Pancreas (tissue), 10 donors: ENCODE results near the gene ADGRV1. TPM values are rescaled to one million over a fixed set of nuclear protein-coding genes. Genes with fewer than 3 reads are reported as not detected.

Experiments used
- ATAC-seq, 4 donors: fragments of 200-7000 bp; cut with Tn5 transposase; one replicate each; pipeline versions ENCODE4 v1.8.0 to v1.9.1; 2020; ENCODE audit warnings: mild to moderate bottlenecking in 4 of 4, moderate library complexity in 4 of 4
- DNase-seq, 6 donors: peaks; one replicate each; pipeline ENCODE4 v3.0.0-alpha.2; 2020
- FAIRE-seq: peaks from 2 replicates; lab custom pipeline; 2012; peaks lifted over from hg19 to GRCh38; lab: Jason Lieb, UNC
- H3K27ac ChIP-seq, 4 donors: fragments of 200-600 bp; sonication (generic); 1 replicate in 3 of 4; 2 replicates in 1 of 4; pipeline versions ENCODE4 v1.5.0 to v1.8.0; 2020
- H3K27me3 ChIP-seq, 4 donors: fragments of 200-600 bp; one replicate each; pipeline ENCODE4 v1.8.0; 2021
- H3K36me3 ChIP-seq, 3 donors: fragments of 200-600 bp; sonication (generic) in 1 of 3; one replicate each; pipeline versions ENCODE4 v1.5.0 to v1.8.0; 2020 to 2021
- H3K4me1 ChIP-seq, 3 donors: fragments of 200-600 bp; one replicate each; pipeline ENCODE4 v1.8.0; 2021
- H3K4me3 ChIP-seq, 4 donors: fragments of 200-600 bp; sonication (generic) in 2 of 4; one replicate each; pipeline versions ENCODE4 v1.5.0 to v1.8.0; 2020 to 2021
- H3K9me3 ChIP-seq, 4 donors: fragments of 200-600 bp; one replicate each; pipeline ENCODE4 v1.8.0; 2021
- WGBS, 2 donors: extraction: QIAGEN DNeasy Blood & Tissue Kit; methylation state at CpG; one replicate each; pipeline ENCODE4 v1.1.7; 2013; 5-methylcytosine and 5-hydroxymethylcytosine counted together
- intact Hi-C, 3 donors: fragments of 100-400 bp; cut with DNase I; formaldehyde crosslinking; loops; one replicate each; pipeline versions ENCODE4 v1.11.1 to v1.14.2; 2022
- polyA plus RNA-seq, 2 donors: library from polyadenylated mRNA; stranded (reverse); fragments of 200-250 nt; gene quantifications; one replicate each; pipeline ENCODE4 v1.2.3, GENCODE V29; 2013
- total RNA-seq, 6 donors: library from RNA; stranded (reverse); fragmentation: NEBNext Ultra II Directional in 4 of 6; extraction: Animal tissue kit (Norgen Biotek cat#: 25700) in 4 of 6; gene quantifications; one replicate each; pipeline versions ENCODE4 v1.2.1 to v1.2.4, GENCODE V29; 2021 to 2023
- TF ChIP-seq, protein P1 (sequence below), 4 donors: fragments of 200-600 bp; sonication (generic) in 3 of 4; IDR thresholded peaks; one replicate each; pipeline versions ENCODE4 v1.5.0 to v1.8.0; 2021; ENCODE audit warnings: antibody characterized with exemption in 4 of 4
- donor health status: healthy with polysubstance abuse.
- donor health status: DM: no; HTN: no; CAD: no; lungs with moderate emphysema.
- donor health status: DM: no; HTN: no; CAD: no.
- donor health status: control.
- donor health status: control.
- donor health status: Bipolar disorder and iron deficiency.
- donor health status: DM: yes; HTN: yes; CAD: no.
- donor health status: DM: no; HTN: no; CAD: no.
- donor health status: DM: no; HTN: no; CAD: no.
- donor health status: DM: yes; HTN: yes; CAD: no.

ADGRV1 gene
- total and polyA plus RNA-seq, 8 donors: 3.9 to 6.9 (median 5.4) TPM

DNA sequence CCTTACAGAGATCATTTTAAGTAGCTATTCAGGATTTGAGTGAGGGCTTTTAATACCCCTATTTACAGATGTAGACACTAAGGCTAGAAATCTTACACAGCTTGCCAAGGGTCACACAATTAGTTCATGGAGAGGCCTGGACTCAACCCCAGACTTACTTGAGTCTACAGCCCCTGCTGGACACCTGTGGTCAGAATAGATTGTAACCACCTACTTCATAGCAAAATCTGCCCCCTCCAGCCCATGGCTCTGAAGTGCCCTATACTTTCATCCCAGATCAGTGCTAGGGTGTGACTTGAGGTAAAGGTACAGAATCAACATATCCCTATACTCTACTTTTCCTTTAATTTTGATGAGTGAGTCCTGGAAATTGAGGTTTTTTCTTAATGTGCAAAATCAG is 291.3 kb downstream of the ADGRV1 start:
- FAIRE-seq (no peak), ATAC-seq (no peak), DNase-seq (no peak)
- intact Hi-C loops: loop anchor here in 1 of 3 donors (10.0 kb wide), 1 partner anchor 545 kb away; no protein-coding TSS in a partner anchor
- H3K27me3 ChIP-seq: no peaks in the 10 kb centered on the region
- no peaks in the 10 kb centered on the region for H3K36me3 ChIP-seq
- no peaks in the 10 kb centered on the region for H3K9me3 ChIP-seq
- H3K4me3 ChIP-seq: no peak overlapping the region
- TF ChIP-seq, protein P1, sequence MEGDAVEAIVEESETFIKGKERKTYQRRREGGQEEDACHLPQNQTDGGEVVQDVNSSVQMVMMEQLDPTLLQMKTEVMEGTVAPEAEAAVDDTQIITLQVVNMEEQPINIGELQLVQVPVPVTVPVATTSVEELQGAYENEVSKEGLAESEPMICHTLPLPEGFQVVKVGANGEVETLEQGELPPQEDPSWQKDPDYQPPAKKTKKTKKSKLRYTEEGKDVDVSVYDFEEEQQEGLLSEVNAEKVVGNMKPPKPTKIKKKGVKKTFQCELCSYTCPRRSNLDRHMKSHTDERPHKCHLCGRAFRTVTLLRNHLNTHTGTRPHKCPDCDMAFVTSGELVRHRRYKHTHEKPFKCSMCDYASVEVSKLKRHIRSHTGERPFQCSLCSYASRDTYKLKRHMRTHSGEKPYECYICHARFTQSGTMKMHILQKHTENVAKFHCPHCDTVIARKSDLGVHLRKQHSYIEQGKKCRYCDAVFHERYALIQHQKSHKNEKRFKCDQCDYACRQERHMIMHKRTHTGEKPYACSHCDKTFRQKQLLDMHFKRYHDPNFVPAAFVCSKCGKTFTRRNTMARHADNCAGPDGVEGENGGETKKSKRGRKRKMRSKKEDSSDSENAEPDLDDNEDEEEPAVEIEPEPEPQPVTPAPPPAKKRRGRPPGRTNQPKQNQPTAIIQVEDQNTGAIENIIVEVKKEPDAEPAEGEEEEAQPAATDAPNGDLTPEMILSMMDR (IDR thresholded peaks at IDR 0.05): no peak
- H3K4me1 ChIP-seq: no peaks in the 10 kb centered on the region
- H3K27ac ChIP-seq: no peak overlapping the region

DNA sequence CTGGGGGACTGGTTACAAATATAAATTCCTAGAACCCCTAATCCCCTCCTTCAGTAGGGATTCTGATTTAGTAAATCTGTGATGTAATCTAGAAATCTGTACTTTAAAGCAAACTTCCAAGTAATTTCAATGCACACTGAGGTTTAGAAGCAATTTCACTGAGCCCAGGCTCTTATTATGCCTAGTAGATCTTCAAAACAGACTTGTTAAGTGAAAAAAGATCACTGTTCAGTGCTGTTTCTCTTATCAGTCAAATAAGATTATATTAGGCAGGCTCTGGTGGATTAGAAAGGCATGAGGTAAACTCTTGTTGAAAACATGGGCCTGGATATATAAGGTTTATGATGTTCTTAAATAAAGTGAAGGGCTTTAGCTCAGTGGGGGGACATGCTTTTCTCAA is 293.9 kb downstream of the ADGRV1 start:
- Histone ChIP-seq H3K4me3 (no peak overlapping the region), H3K36me3 (no peaks in the 10 kb centered on the region), H3K27me3 (no peaks in the 10 kb centered on the region), H3K27ac (no peak overlapping the region), H3K4me1 (no peaks in the 10 kb centered on the region), H3K9me3 (no peaks in the 10 kb centered on the region)
- no peak for DNase-seq
- TF ChIP-seq, protein P1 (IDR thresholded peaks at IDR 0.05): no peak
- FAIRE-seq: no peak
- no peak for ATAC-seq
- intact Hi-C loops: loop anchor here in 1 of 3 donors (10.0 kb wide), 1 partner anchor 542 kb away; no protein-coding TSS in a partner anchor

DNA sequence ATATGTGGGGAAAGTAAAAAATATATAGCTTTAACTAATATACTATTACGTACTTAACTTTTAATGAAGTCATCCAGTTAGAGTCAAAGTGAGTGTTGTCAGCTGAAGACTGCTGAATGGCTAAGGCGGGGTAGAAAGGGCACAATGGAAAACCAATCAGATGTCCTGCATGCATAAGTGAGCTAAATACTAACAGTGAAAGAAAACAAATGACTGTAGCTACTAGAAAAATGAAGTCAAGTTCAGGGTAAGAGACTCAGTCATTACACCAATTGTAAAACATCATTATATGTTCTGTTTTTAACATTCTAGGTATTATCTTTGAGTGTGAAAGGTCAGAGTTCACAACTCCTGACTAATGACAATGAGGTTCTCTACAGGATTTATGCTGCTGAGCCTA is 295.2 kb downstream of the ADGRV1 start:
- 89 to 100% methylated on average over 2 of the region's 2 CpGs for WGBS, 2 donors
- H3K36me3 ChIP-seq: no peaks in the 10 kb centered on the region
- intact Hi-C loops: loop anchor here in 1 of 3 donors (10.0 kb wide), 1 partner anchor 541 kb away; no protein-coding TSS in a partner anchor
- TF ChIP-seq, protein P1 (IDR thresholded peaks at IDR 0.05): no peak
- H3K9me3 ChIP-seq: no peaks in the 10 kb centered on the region
- ATAC-seq: no peak
- no peaks in the 10 kb centered on the region for H3K27me3 ChIP-seq
- FAIRE-seq: no peak
- H3K4me1 ChIP-seq: no peaks in the 10 kb centered on the region
- H3K4me3 ChIP-seq: no peak overlapping the region
- no peak for DNase-seq
- no peak overlapping the region for H3K27ac ChIP-seq

DNA sequence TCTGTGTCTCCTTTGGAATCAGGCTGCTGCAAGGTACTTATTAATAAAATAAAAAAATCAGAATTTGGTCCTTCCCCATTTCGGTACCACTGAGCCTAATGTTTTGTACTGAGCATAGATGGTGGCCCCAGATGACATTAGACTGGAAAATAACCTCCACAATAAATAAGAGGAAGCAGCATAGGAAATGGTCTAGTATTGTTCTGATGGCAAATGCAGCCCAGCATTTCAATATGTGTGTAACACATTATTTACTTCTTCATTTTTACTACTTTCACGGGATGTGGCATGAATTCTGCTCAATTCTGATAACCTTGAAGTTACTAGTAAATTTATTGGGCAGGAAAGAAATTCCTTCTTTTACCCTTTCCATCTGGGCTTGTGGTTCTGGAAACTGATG is 295.6 kb downstream of the ADGRV1 start:
- H3K4me1 ChIP-seq: no peaks in the 10 kb centered on the region
- TF ChIP-seq, protein P1 (IDR thresholded peaks at IDR 0.05): no peak
- ATAC-seq (peak in 1 of 4 donors; percentile 26), FAIRE-seq (no peak), DNase-seq (no peak)
- 82 to 93% methylated on average over 2 of the region's 2 CpGs for WGBS, 2 donors
- H3K27ac ChIP-seq: no peak overlapping the region
- no peaks in the 10 kb centered on the region for H3K9me3 ChIP-seq
- intact Hi-C loops: loop anchor here in 1 of 3 donors (10.0 kb wide), 1 partner anchor 541 kb away; no protein-coding TSS in a partner anchor
- H3K4me3 ChIP-seq: no peak overlapping the region
- no peaks in the 10 kb centered on the region for H3K36me3 ChIP-seq
- H3K27me3 ChIP-seq: no peaks in the 10 kb centered on the region

DNA sequence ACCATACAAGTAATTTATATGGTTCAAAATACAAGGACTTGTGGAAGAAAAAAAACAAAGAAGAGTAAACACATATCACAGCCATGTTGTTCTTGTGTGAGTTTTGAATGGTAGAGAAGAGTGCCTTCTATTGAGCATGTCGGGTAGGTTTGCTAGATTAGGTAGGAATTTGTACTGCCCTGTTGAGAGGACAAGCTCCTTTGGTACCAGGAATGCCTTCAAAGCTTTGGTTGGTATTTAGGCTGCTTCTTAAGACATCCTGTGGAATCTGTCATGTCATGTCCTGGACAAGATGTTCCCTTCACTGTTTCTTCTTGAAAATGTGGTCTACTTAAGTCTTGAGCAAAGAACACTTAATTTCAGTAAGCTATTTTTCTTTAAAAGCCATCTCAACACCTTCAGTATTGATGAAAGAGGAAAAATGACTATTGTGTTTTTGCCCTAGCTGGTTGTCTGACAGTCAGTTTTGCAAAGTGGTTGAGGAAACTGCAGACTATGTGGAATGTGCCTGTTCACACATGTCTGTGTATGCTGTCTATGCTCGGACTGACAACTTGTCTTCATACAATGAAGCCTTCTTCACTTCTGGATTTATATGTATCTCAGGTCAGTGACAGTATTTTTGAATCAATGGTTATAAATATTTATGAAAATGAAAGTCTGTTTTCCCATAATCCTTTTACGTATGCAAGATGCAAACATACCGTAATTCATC is 296.9 kb downstream of the ADGRV1 start:
- FAIRE-seq (no peak), DNase-seq (no peak), ATAC-seq (no peak)
- Histone ChIP-seq H3K27me3 (no peaks in the 10 kb centered on the region), H3K4me1 (no peaks in the 10 kb centered on the region), H3K27ac (no peak overlapping the region), H3K4me3 (no peak overlapping the region), H3K36me3 (no peaks in the 10 kb centered on the region), H3K9me3 (no peaks in the 10 kb centered on the region)
- TF ChIP-seq, protein P1 (IDR thresholded peaks at IDR 0.05): no peak
- intact Hi-C loops: loop anchor here in 1 of 3 donors (10.0 kb wide), 1 partner anchor 539 kb away; no protein-coding TSS in a partner anchor
- 89% methylated on average over 4 of the region's 4 CpGs for WGBS, 2 donors
